B cell (primary cell): ENCODE measurements around the gene RBBP8. TPM values are rescaled to one million over a fixed set of nuclear protein-coding genes. Genes with fewer than 3 reads are reported as not detected.

Experiments
- ATAC-seq: fragments of 200-7000 bp; cut with Tn5 transposase; one replicate; pipeline ENCODE4 v1.10.0; 2021; ENCODE audit warnings: low read depth, mild to moderate bottlenecking, moderate number of reproducible peaks, moderate library complexity
- CTCF ChIA-PET: fragments of 350-600 bp; sonication (Branson Sonifier 250); formaldehyde crosslinking; loops from one replicate; lab custom pipeline; 2021; ENCODE audit warnings: antibody characterized with exemption, inconsistent platforms; lab: Charles Lee
- POLR2A ChIA-PET: fragments of 350-600 bp; sonication (Branson Sonifier 250); formaldehyde crosslinking; loops from one replicate; lab custom pipeline; 2021; ENCODE audit warnings: antibody characterized with exemption; lab: Charles Lee
- DNase-seq: peaks from one replicate; pipeline ENCODE4 v3.0.0; 2013
- H2AFZ ChIP-seq: 2 replicates; pipeline ENCODE4 v1.6.1; 2012; ENCODE audit warnings: mild to moderate bottlenecking, low read depth, low read length; ENCODE audit not compliant: insufficient read depth, poor library complexity, severe bottlenecking
- H3K27ac ChIP-seq, 2 donors: 1 replicate in 1 of 2; 2 replicates in 1 of 2; pipeline ENCODE4 v1.5.1; 2012 to 2013; ENCODE audit warnings: low read length in 2 of 2, mild to moderate bottlenecking in 2 of 2, moderate library complexity in 1 of 2
- H3K27me3 ChIP-seq, 4 experiments: fragments of 200-600 bp in 1 of 4; sonication (generic) in 1 of 4; replicated peaks in 1 of 4; 1 replicate in 2 of 4; 2 replicates in 2 of 4; pipeline versions ENCODE4 v1.6.1 to v1.7.0; 2013 to 2016; ENCODE audit warnings: low read length in 3 of 4, mild to moderate bottlenecking in 2 of 4, mixed read lengths in 1 of 4, moderate library complexity in 1 of 4; ENCODE audit not compliant: insufficient read depth in 4 of 4, control insufficient read depth in 3 of 4; ENCODE audit errors: control extremely low read depth in 1 of 4
- H3K36me3 ChIP-seq, 2 experiments: replicated peaks in 1 of 2; 1 replicate in 1 of 2; 2 replicates in 1 of 2; pipeline versions ENCODE4 v1.6.1 to v1.7.1; 2013; ENCODE audit warnings: low read length in 1 of 2; ENCODE audit not compliant: insufficient read depth in 2 of 2, control insufficient read depth in 1 of 2; ENCODE audit errors: control extremely low read depth in 1 of 2, extremely low read depth in 1 of 2
- H3K4me1 ChIP-seq, 2 donors: fragments of 200-600 bp in 1 of 2; sonication (generic) in 1 of 2; 1 replicate in 1 of 2; 2 replicates in 1 of 2; pipeline versions ENCODE4 v1.5.1 to v1.6.1; 2013 to 2017; ENCODE audit warnings: low read length in 2 of 2; ENCODE audit not compliant: control insufficient read depth in 2 of 2, insufficient read depth in 2 of 2
- H3K4me2 ChIP-seq: replicated peaks from 2 replicates; pipeline ENCODE3; 2012; ENCODE audit warnings: mild to moderate bottlenecking, low read depth, low read length; ENCODE audit not compliant: poor library complexity, severe bottlenecking
- H3K4me3 ChIP-seq, 5 experiments: fragments of 200-600 bp in 1 of 5; sonication (generic) in 1 of 5; 1 replicate in 3 of 5; 2 replicates in 2 of 5; pipeline versions ENCODE4 v1.5.1 to v1.7.0; 2011 to 2016; ENCODE audit warnings: low read length in 4 of 5, mild to moderate bottlenecking in 4 of 5, low read depth in 2 of 5, control low read depth in 1 of 5, moderate library complexity in 1 of 5; ENCODE audit not compliant: insufficient read depth in 1 of 5; ENCODE audit errors: control extremely low read depth in 1 of 5, extremely low read depth in 1 of 5
- H3K79me2 ChIP-seq: fragments of 200-600 bp; sonication (generic); one replicate; pipeline ENCODE4 v1.6.0; 2016; ENCODE audit warnings: low read length; ENCODE audit not compliant: control insufficient read depth, insufficient read depth
- H3K9ac ChIP-seq: fragments of 200-600 bp; sonication (generic); 2 replicates; pipeline ENCODE4 v1.6.1; 2017; ENCODE audit warnings: mild to moderate bottlenecking, low read length, moderate library complexity
- H3K9me3 ChIP-seq, 3 donors: one replicate each; pipeline versions ENCODE4 v1.6.1 to v1.7.1; 2013; ENCODE audit warnings: low read length in 2 of 3; ENCODE audit not compliant: control insufficient read depth in 2 of 3, insufficient read depth in 1 of 3; ENCODE audit errors: control extremely low read depth in 1 of 3
- H4K20me1 ChIP-seq: 2 replicates; pipeline ENCODE4 v1.6.0; 2012; ENCODE audit warnings: mild to moderate bottlenecking, low read length; ENCODE audit not compliant: insufficient read depth, control insufficient read depth, poor library complexity, severe bottlenecking
- H3K27ac Mint-ChIP-seq: one replicate; pipeline ENCODE4 v1.8.0; 2021; ENCODE audit warnings: mixed read lengths
- H3K27me3 Mint-ChIP-seq: one replicate; pipeline ENCODE4 v1.8.0; 2021; ENCODE audit warnings: mixed read lengths
- H3K4me1 Mint-ChIP-seq: one replicate; pipeline ENCODE4 v1.8.0; 2021; ENCODE audit warnings: mixed read lengths
- H3K4me3 Mint-ChIP-seq: one replicate; pipeline ENCODE4 v1.8.0; 2021; ENCODE audit warnings: mixed read lengths
- H3K9me3 Mint-ChIP-seq: one replicate; pipeline ENCODE4 v1.8.0; 2022; ENCODE audit warnings: mixed read lengths; ENCODE audit not compliant: insufficient read depth
- EZH2 ChIP-seq: IDR thresholded peaks from 2 replicates; pipeline ENCODE4 v1.6.1; 2012; ENCODE audit warnings: borderline replicate concordance, low read depth, mild to moderate bottlenecking, moderate library complexity, low read length; ENCODE audit not compliant: insufficient read depth, poor library complexity, severe bottlenecking
- WGBS: methylation state at CpG from one replicate; pipeline ENCODE4 v1.1.5; 2013; ENCODE audit warnings: missing lambda C conversion rate; ENCODE audit not compliant: insufficient coverage; 5-methylcytosine and 5-hydroxymethylcytosine counted together
- intact Hi-C: fragments of 100-400 bp; cut with micrococcal nuclease; formaldehyde crosslinking; loops from one replicate; pipeline ENCODE4 v1.10.0; 2022
- polyA plus RNA-seq: library from polyadenylated mRNA; depleted of rRNA; stranded (reverse); fragments of >200 nt; gene quantifications from 2 replicates; pipeline ENCODE4 v1.2.3, GENCODE V29; 2012
- total RNA-seq, 2 donors: library from RNA; stranded (reverse); fragments of 120-200 nt in 1 of 2; gene quantifications; 1 replicate in 1 of 2; 2 replicates in 1 of 2; pipeline versions ENCODE4 v1.2.3 to v1.2.4, GENCODE V29; 2013 to 2022
- TF ChIP-seq, protein P1 (sequence below): fragments of 200-600 bp; IDR thresholded peaks from one replicate; pipeline ENCODE4 v1.8.0; 2022; ENCODE audit warnings: antibody characterized with exemption, mild to moderate bottlenecking

Gene RBBP8
- total and polyA plus RNA-seq, 2 donors (not counting 1 experiment from before 2014, with no cell fraction given), result 2.9 to 18.0 TPM

DNA sequence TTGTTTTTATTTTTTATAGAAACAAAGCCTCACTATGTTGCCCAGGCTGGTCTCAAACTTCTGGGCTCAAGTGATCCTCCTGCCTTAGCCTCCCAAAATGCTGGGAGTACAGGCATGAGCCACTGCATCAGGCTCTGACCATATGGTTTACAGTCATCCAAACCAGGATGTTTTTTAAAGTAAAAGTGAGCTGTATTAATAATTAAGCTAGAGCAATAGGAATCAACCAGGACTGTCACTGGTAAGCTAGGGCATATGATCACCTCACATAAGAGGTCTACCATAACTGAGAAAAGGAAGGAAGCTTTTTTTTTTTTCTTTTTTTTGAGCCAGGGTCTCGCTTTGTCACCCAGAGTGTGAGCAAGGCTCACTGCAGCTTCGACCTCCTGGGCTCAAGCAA is 8.5 kb upstream of the RBBP8 start:
- Mint-ChIP-seq H3K27ac (no peak overlapping the region), H3K9me3 (no peaks in the 10 kb centered on the region), H3K4me1 (no peaks in the 10 kb centered on the region), H3K4me3 (no peak overlapping the region), H3K27me3 (no peaks in the 10 kb centered on the region)
- no peak for TF ChIP-seq EZH2
- TF ChIP-seq, protein P1, sequence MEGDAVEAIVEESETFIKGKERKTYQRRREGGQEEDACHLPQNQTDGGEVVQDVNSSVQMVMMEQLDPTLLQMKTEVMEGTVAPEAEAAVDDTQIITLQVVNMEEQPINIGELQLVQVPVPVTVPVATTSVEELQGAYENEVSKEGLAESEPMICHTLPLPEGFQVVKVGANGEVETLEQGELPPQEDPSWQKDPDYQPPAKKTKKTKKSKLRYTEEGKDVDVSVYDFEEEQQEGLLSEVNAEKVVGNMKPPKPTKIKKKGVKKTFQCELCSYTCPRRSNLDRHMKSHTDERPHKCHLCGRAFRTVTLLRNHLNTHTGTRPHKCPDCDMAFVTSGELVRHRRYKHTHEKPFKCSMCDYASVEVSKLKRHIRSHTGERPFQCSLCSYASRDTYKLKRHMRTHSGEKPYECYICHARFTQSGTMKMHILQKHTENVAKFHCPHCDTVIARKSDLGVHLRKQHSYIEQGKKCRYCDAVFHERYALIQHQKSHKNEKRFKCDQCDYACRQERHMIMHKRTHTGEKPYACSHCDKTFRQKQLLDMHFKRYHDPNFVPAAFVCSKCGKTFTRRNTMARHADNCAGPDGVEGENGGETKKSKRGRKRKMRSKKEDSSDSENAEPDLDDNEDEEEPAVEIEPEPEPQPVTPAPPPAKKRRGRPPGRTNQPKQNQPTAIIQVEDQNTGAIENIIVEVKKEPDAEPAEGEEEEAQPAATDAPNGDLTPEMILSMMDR, result no peak
- no peak overlapping the region for H3K9ac ChIP-seq
- ATAC-seq (no peak), DNase-seq (no peak)
- no peak overlapping the region for H3K27ac ChIP-seq
- CTCF ChIA-PET, result interaction anchor here (1.1 to 2.4 kb wide), 4 partner anchors 59 to 488 kb away, joined by 3 to 15 read pairs (median 6); no protein-coding TSS in a partner anchor
- H3K27me3 ChIP-seq, result no peaks in the 10 kb centered on the region
- H3K79me2 ChIP-seq, result no peaks in the 10 kb centered on the region
- POLR2A ChIA-PET, result no interaction called here
- no peaks in the 10 kb centered on the region for H3K36me3 ChIP-seq
- no peaks in the 10 kb centered on the region for H3K4me1 ChIP-seq
- H3K4me2 ChIP-seq, result no peak overlapping the region
- H4K20me1 ChIP-seq, result no peaks in the 10 kb centered on the region
- H2AFZ ChIP-seq, result no peak overlapping the region
- intact Hi-C loops, result no loop called here
- no peaks in the 10 kb centered on the region for H3K9me3 ChIP-seq
- WGBS, result no CpG with 5 or more reads among the region's 2 CpGs
- no peak overlapping the region for H3K4me3 ChIP-seq

DNA sequence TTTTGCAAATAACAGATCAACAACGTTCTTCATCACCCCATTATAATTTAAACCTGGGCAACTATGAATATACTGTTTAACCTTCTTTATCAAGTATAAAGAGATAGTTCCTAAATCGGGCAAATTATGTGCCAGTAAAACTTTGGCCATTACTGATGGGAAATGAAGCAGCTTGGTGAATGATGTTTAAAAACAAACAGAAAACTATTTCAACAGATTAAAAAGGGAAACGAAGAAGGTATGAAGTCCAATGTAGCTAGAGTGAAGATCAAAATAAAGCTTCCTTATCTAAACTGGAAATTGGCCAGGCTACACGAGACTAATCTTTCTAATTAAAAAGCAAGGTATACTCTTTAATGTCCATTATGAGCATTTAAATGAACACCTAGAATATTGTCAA is 6.7 kb upstream of the RBBP8 start:
- ChIA-PET CTCF (interaction anchor here (0.8 kb wide), 1 partner anchor 485 kb away, joined by 4 read pairs; no protein-coding TSS in a partner anchor), POLR2A (no interaction called here)
- no peak overlapping the region for H3K4me3 Mint-ChIP-seq
- H2AFZ ChIP-seq, result no peak overlapping the region
- no peaks in the 10 kb centered on the region for H3K36me3 ChIP-seq
- intact Hi-C loops, result no loop called here
- no peak overlapping the region for H3K4me3 ChIP-seq
- TF ChIP-seq, protein P1, result no peak
- no peak for TF ChIP-seq EZH2
- DNase-seq (no peak), ATAC-seq (no peak)
- H3K9me3 ChIP-seq, result no peaks in the 10 kb centered on the region
- no peaks in the 10 kb centered on the region for H3K4me1 Mint-ChIP-seq
- WGBS, result no CpG with 5 or more reads among the region's 4 CpGs
- no peaks in the 10 kb centered on the region for H3K4me1 ChIP-seq
- no peaks in the 10 kb centered on the region for H3K27me3 Mint-ChIP-seq
- H3K9me3 Mint-ChIP-seq, result no peaks in the 10 kb centered on the region
- H3K27ac ChIP-seq, result no peak overlapping the region
- H3K79me2 ChIP-seq, result no peaks in the 10 kb centered on the region
- no peak overlapping the region for H3K27ac Mint-ChIP-seq
- no peaks in the 10 kb centered on the region for H3K27me3 ChIP-seq
- H3K4me2 ChIP-seq, result no peak overlapping the region
- H3K9ac ChIP-seq, result no peak overlapping the region
- no peaks in the 10 kb centered on the region for H4K20me1 ChIP-seq
